Parathyroid adenoma (tissue), 2 donors: ENCODE results near the gene SSC5D.
"Not testable (repeated sequence)": the region's sequence is repeated elsewhere in the genome, so short reads cannot be mapped to it uniquely, and the experiment has no call there.

ENCODE experiments used
- H2AFZ ChIP-seq: fragments of 300-600 bp; sonication (generic); one replicate; pipeline ENCODE4 v1.7.0; 2017; ENCODE audit warnings: antibody characterized with exemption, mild to moderate bottlenecking
- H3K27ac ChIP-seq: fragments of 300-600 bp; sonication (generic); one replicate; pipeline ENCODE4 v1.7.0; 2017
- H3K27me3 ChIP-seq: fragments of 300-600 bp; sonication (generic); one replicate; pipeline ENCODE4 v1.7.0; 2017; ENCODE audit warnings: low read length; ENCODE audit not compliant: control insufficient read depth, insufficient read depth
- H3K36me3 ChIP-seq: fragments of 300-600 bp; sonication (generic); one replicate; pipeline ENCODE4 v1.7.0; 2017; ENCODE audit warnings: low read length; ENCODE audit not compliant: control insufficient read depth, insufficient read depth
- H3K4me1 ChIP-seq: fragments of 300-600 bp; sonication (generic); one replicate; pipeline ENCODE4 v1.7.0; 2017; ENCODE audit warnings: control low read depth
- H3K4me2 ChIP-seq: fragments of 300-600 bp; sonication (generic); one replicate; pipeline ENCODE4 v1.7.0; 2017; ENCODE audit warnings: low read length
- H3K4me3 ChIP-seq: fragments of 300-600 bp; sonication (generic); one replicate; pipeline ENCODE4 v1.7.0; 2017; ENCODE audit warnings: low read depth, low read length
- H3K79me2 ChIP-seq: fragments of 300-600 bp; sonication (generic); one replicate; pipeline ENCODE4 v1.7.0; 2017; ENCODE audit warnings: control low read depth
- H3K9ac ChIP-seq: fragments of 300-600 bp; sonication (generic); one replicate; pipeline ENCODE4 v1.7.0; 2017; ENCODE audit warnings: mild to moderate bottlenecking
- H3K9me3 ChIP-seq: fragments of 300-600 bp; sonication (generic); one replicate; pipeline ENCODE4 v1.7.0; 2017; ENCODE audit warnings: low read length; ENCODE audit not compliant: control insufficient read depth
- CTCF ChIP-seq: fragments of 300-600 bp; sonication (generic); IDR thresholded peaks from one replicate; pipeline ENCODE4 v1.7.0; 2017; ENCODE audit warnings: antibody characterized with exemption, mild to moderate bottlenecking
- donor health status: primary hyperparathyroidism.

SSC5D gene

GRCh38 chr19:55444646-55445045 is 43.6 kb upstream of the SSC5D start:
- no peaks in the 10 kb centered on the region for H3K27me3 ChIP-seq

GRCh38 chr19:55446060-55446459 is 42.2 kb upstream of the SSC5D start:
- Histone ChIP-seq H3K27ac (no peak overlapping the region), H3K4me1 (no peaks in the 10 kb centered on the region), H3K9ac (no peak overlapping the region), H3K36me3 (no peaks in the 10 kb centered on the region), H2AFZ (no peak overlapping the region), H3K27me3 (no peaks in the 10 kb centered on the region), H3K79me2 (no peaks in the 10 kb centered on the region), H3K9me3 (no peaks in the 10 kb centered on the region), H3K4me2 (no peak overlapping the region), H3K4me3 (no peak overlapping the region)
- TF ChIP-seq CTCF: no peak

More at GRCh38 chr19:55444646-55445045, 43.6 kb upstream of the SSC5D start:
- no peak overlapping the region for H3K4me2 ChIP-seq
- H3K27ac ChIP-seq: no peak overlapping the region
- no peaks in the 10 kb centered on the region for H3K4me1 ChIP-seq
- no peak for TF ChIP-seq CTCF
- no peak overlapping the region for H3K4me3 ChIP-seq
- H2AFZ ChIP-seq: no peak overlapping the region
- H3K9ac ChIP-seq: no peak overlapping the region
- no peaks in the 10 kb centered on the region for H3K36me3 ChIP-seq
- no peaks in the 10 kb centered on the region for H3K9me3 ChIP-seq
- no peaks in the 10 kb centered on the region for H3K79me2 ChIP-seq

- no peak for TF ChIP-seq CTCF
- Histone ChIP-seq H3K9me3 (no peaks in the 10 kb centered on the region), H3K4me1 (peaks cover 8% of the 10 kb centered on the region), H3K27me3 (peaks cover 3% of the 10 kb centered on the region), H3K9ac (no peak overlapping the region), H3K79me2 (no peaks in the 10 kb centered on the region), H3K36me3 (no peaks in the 10 kb centered on the region), H3K4me3 (no peak overlapping the region), H3K27ac (no peak overlapping the region), H2AFZ (no peak overlapping the region), H3K4me2 (no peak overlapping the region)
Observed at GRCh38 chr19:55447421-55448174, 40.6 kb upstream of the SSC5D start.

GRCh38 chr19:55448175-55448490 is 40.1 kb upstream of the SSC5D start:
- H3K27me3 ChIP-seq, H3K36me3 ChIP-seq, H3K9ac ChIP-seq, H3K27ac ChIP-seq, H3K4me1 ChIP-seq, H2AFZ ChIP-seq, H3K79me2 ChIP-seq, H3K4me2 ChIP-seq, H3K9me3 ChIP-seq, H3K4me3 ChIP-seq: not testable (repeated sequence)

GRCh38 chr19:55449469-55449868 is 38.8 kb upstream of the SSC5D start:
- no peak overlapping the region for H3K9ac ChIP-seq
- no peak for TF ChIP-seq CTCF

More at GRCh38 chr19:55449469-55449868, 38.8 kb upstream of the SSC5D start:
- Histone ChIP-seq H3K36me3 (no peaks in the 10 kb centered on the region), H3K27me3 (peaks cover 3% of the 10 kb centered on the region), H3K4me1 (peaks cover 8% of the 10 kb centered on the region), H3K9me3 (no peaks in the 10 kb centered on the region), H3K4me3 (no peak overlapping the region), H3K79me2 (no peaks in the 10 kb centered on the region), H3K4me2 (no peak overlapping the region), H2AFZ (no peak overlapping the region), H3K27ac (no peak overlapping the region)
